Loucy (cell line): ENCODE results near the gene CELSR1.

Experiments
- H2AFZ ChIP-seq: fragments of 200-600 bp; sonication (generic); 2 replicates; pipeline ENCODE4 v1.6.0; 2016; ENCODE audit warnings: antibody characterized with exemption, mild to moderate bottlenecking, low read length, moderate library complexity
- H3F3A ChIP-seq: fragments of 200-600 bp; 2 replicates; pipeline ENCODE4 v1.6.0; 2016; ENCODE audit warnings: antibody characterized with exemption, low read depth, mild to moderate bottlenecking
- H3K27me3 ChIP-seq: fragments of 200-600 bp; sonication (generic); 2 replicates; pipeline ENCODE4 v1.6.1; 2014; ENCODE audit warnings: low read length, mild to moderate bottlenecking; ENCODE audit not compliant: insufficient read depth, poor library complexity, severe bottlenecking
- H3K36me3 ChIP-seq: fragments of 200-600 bp; sonication (generic); 2 replicates; pipeline ENCODE4 v1.6.1; 2016; ENCODE audit warnings: low read length; ENCODE audit not compliant: insufficient read depth
- H3K4me1 ChIP-seq: fragments of 200-600 bp; sonication (generic); 2 replicates; pipeline ENCODE4 v1.5.1; 2014; ENCODE audit warnings: low read length, mild to moderate bottlenecking; ENCODE audit not compliant: insufficient read depth, poor library complexity, severe bottlenecking
- H3K4me2 ChIP-seq: fragments of 200-600 bp; sonication (generic); 2 replicates; pipeline ENCODE4 v1.6.0; 2014; ENCODE audit warnings: antibody characterized with exemption, low read length, low read depth, mild to moderate bottlenecking; ENCODE audit not compliant: poor library complexity, severe bottlenecking
- H3K4me3 ChIP-seq: fragments of 200-600 bp; sonication (generic); 2 replicates; pipeline ENCODE4 v1.5.1; 2014; ENCODE audit warnings: low read length, mild to moderate bottlenecking, mixed read lengths; ENCODE audit not compliant: poor library complexity, severe bottlenecking
- H3K79me2 ChIP-seq: fragments of 200-600 bp; sonication (generic); 2 replicates; pipeline ENCODE4 v1.6.1; 2014; ENCODE audit warnings: low read length; ENCODE audit not compliant: insufficient read depth
- H3K9ac ChIP-seq: fragments of 200-600 bp; sonication (generic); 2 replicates; pipeline ENCODE4 v1.6.0; 2014; ENCODE audit warnings: mild to moderate bottlenecking, low read depth, low read length, moderate library complexity; ENCODE audit not compliant: poor library complexity, severe bottlenecking
- H3K9me2 ChIP-seq: fragments of 200-600 bp; sonication (generic); replicated peaks from 2 replicates; pipeline ENCODE4 v1.6.1; 2016; ENCODE audit warnings: low read depth, low read length, mixed read lengths
- H3K9me3 ChIP-seq: fragments of 200-600 bp; sonication (generic); 2 replicates; pipeline ENCODE4 v1.6.1; 2014; ENCODE audit warnings: mild to moderate bottlenecking, antibody characterized with exemption, low read length, low read depth; ENCODE audit not compliant: insufficient read depth
- H4K20me1 ChIP-seq: fragments of 200-600 bp; sonication (generic); 2 replicates; pipeline ENCODE4 v1.6.0; 2014; ENCODE audit warnings: antibody characterized with exemption, low read length, mild to moderate bottlenecking; ENCODE audit not compliant: insufficient read depth, poor library complexity, severe bottlenecking
- EZH2phosphoT487 ChIP-seq: fragments of 200-600 bp; IDR thresholded peaks from 2 replicates; pipeline ENCODE4 v1.6.1; 2018; ENCODE audit warnings: antibody characterized with exemption, mild to moderate bottlenecking, moderate library complexity, borderline replicate concordance
- TF ChIP-seq, protein P1 (sequence below): fragments of 200-600 bp; sonication (generic); conservative IDR thresholded peaks from 2 replicates; pipeline ENCODE4 v1.5.1; 2014; ENCODE audit warnings: mild to moderate bottlenecking, antibody characterized with exemption, low read length

CELSR1 gene

DNA sequence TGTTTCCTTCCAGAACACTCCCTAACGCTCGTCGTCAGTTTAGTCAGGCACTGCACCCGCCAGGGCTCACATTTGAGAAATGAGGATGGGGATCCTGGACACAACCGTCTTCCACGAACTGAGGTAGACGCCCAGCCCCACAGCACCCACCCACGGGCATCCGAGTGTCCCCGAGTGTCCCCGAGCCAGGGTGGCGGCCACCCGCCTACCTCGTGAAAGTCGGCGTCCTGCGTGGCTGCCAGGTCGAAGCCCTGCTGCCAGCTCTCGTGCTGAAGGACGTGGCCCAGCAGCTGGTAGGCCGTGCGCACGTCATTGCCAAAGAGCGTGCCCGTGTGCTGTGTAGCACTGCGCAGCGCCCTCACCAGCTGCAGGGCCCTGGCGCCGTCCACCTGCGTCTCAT is 148.3 kb downstream of the CELSR1 start:
- Histone ChIP-seq H3K4me1 (no peaks in the 10 kb centered on the region), H3K9ac (no peak overlapping the region), H4K20me1 (no peaks in the 10 kb centered on the region), H3K9me3 (no peaks in the 10 kb centered on the region), H3K9me2 (no peaks in the 10 kb centered on the region), H3K4me2 (no peak overlapping the region), H3F3A (no peaks in the 10 kb centered on the region), H3K79me2 (no peaks in the 10 kb centered on the region), H3K27me3 (no peaks in the 10 kb centered on the region), H3K36me3 (no peaks in the 10 kb centered on the region), H2AFZ (no peak overlapping the region), H3K4me3 (no peak overlapping the region)
- TF ChIP-seq, protein P1, sequence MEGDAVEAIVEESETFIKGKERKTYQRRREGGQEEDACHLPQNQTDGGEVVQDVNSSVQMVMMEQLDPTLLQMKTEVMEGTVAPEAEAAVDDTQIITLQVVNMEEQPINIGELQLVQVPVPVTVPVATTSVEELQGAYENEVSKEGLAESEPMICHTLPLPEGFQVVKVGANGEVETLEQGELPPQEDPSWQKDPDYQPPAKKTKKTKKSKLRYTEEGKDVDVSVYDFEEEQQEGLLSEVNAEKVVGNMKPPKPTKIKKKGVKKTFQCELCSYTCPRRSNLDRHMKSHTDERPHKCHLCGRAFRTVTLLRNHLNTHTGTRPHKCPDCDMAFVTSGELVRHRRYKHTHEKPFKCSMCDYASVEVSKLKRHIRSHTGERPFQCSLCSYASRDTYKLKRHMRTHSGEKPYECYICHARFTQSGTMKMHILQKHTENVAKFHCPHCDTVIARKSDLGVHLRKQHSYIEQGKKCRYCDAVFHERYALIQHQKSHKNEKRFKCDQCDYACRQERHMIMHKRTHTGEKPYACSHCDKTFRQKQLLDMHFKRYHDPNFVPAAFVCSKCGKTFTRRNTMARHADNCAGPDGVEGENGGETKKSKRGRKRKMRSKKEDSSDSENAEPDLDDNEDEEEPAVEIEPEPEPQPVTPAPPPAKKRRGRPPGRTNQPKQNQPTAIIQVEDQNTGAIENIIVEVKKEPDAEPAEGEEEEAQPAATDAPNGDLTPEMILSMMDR: no peak
- no peak for TF ChIP-seq EZH2phosphoT487

DNA sequence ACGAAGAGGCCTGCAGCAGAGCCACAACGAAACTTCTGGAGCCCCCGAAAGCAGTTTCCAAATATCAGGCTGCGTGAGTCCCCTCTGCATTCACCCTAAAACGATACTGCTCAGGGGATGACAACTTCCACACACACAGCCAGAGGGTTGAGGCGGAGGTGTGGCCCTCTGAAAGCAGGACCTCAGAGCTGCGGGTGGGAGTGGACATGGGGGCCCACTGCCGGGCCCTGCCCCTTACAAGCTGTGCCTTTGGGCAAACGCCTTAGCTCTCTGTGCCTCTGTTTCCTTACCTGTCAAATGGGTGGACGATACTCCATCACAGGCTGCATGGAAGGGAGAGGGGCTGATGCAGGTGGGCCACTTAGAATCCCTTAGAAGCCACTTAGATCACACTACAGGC is 148.8 kb downstream of the CELSR1 start:
- Histone ChIP-seq H3K9ac (no peak overlapping the region), H2AFZ (no peak overlapping the region), H3K27me3 (no peaks in the 10 kb centered on the region), H3K4me3 (no peak overlapping the region), H3K4me1 (no peaks in the 10 kb centered on the region), H3F3A (no peaks in the 10 kb centered on the region), H3K36me3 (no peaks in the 10 kb centered on the region), H3K79me2 (no peaks in the 10 kb centered on the region), H4K20me1 (no peaks in the 10 kb centered on the region), H3K9me3 (no peaks in the 10 kb centered on the region), H3K4me2 (no peak overlapping the region), H3K9me2 (no peaks in the 10 kb centered on the region)
- TF ChIP-seq EZH2phosphoT487: no peak
- TF ChIP-seq, protein P1: no peak

DNA sequence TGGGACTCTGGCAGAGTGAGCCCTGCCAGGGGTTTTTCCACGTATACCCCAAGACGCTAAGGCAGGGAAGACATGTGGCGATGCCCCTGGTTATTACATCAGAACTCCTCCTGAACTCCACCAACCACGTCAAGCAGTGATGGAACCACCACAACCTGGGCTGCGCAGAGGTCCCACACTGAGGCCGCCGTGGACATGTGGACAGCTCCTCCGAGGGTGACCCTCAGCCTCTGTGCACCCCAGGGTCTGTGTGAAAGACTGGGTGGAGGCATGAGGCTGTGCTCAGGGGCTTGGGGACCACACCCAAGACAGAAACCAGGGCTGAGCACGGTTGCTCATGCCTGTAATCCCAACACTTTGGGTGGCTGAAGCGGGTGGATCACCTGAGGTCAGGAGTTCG is 149.7 kb downstream of the CELSR1 start:
- no peaks in the 10 kb centered on the region for H3F3A ChIP-seq
- H3K4me3 ChIP-seq: no peak overlapping the region
- H3K4me1 ChIP-seq: no peaks in the 10 kb centered on the region
- H3K36me3 ChIP-seq: no peaks in the 10 kb centered on the region
- no peak overlapping the region for H2AFZ ChIP-seq
- H3K4me2 ChIP-seq: no peak overlapping the region
- TF ChIP-seq, protein P1: no peak
- TF ChIP-seq EZH2phosphoT487: no peak
- no peaks in the 10 kb centered on the region for H3K9me3 ChIP-seq
- H3K79me2 ChIP-seq: no peaks in the 10 kb centered on the region
- no peaks in the 10 kb centered on the region for H4K20me1 ChIP-seq
- no peaks in the 10 kb centered on the region for H3K27me3 ChIP-seq
- H3K9me2 ChIP-seq: no peaks in the 10 kb centered on the region
- no peak overlapping the region for H3K9ac ChIP-seq
